H9 (cell line): ENCODE measurements around the gene DTD1. TPM values are rescaled to one million over a fixed set of nuclear protein-coding genes. Genes with fewer than 3 reads are reported as not detected.

ENCODE experiments used
- DNase-seq: peaks from one replicate; pipeline ENCODE4 v3.0.0-alpha.2; 2017
- H2AFZ ChIP-seq: one replicate; pipeline ENCODE4 v1.6.1; 2013; ENCODE audit warnings: mild to moderate bottlenecking, low read length, control low read depth, moderate library complexity
- H2AK5ac ChIP-seq: 2 replicates; pipeline ENCODE4 v1.6.1; 2013; ENCODE audit warnings: low read length, control low read depth, mixed read lengths; ENCODE audit not compliant: insufficient read length
- H2BK120ac ChIP-seq: one replicate; pipeline ENCODE4 v1.6.1; 2013; ENCODE audit warnings: low read depth, mild to moderate bottlenecking, low read length, control low read depth, inconsistent platforms; ENCODE audit not compliant: poor library complexity, severe bottlenecking
- H2BK12ac ChIP-seq: 2 replicates; pipeline ENCODE4 v1.6.1; 2013; ENCODE audit warnings: low read length, control low read depth, mixed read lengths, low read depth; ENCODE audit not compliant: insufficient read length
- H2BK15ac ChIP-seq: 2 replicates; pipeline ENCODE4 v1.6.1; 2013; ENCODE audit warnings: low read depth, low read length, control low read depth
- H2BK20ac ChIP-seq: one replicate; pipeline ENCODE4 v1.6.1; 2013; ENCODE audit warnings: low read depth, mild to moderate bottlenecking, low read length, control low read depth, inconsistent platforms; ENCODE audit not compliant: poor library complexity, severe bottlenecking
- H2BK5ac ChIP-seq: 2 replicates; pipeline ENCODE4 v1.6.1; 2013; ENCODE audit warnings: low read length, control low read depth, mixed read lengths; ENCODE audit not compliant: insufficient read length
- H3K14ac ChIP-seq: 2 replicates; pipeline ENCODE4 v1.6.1; 2013; ENCODE audit warnings: low read length, control low read depth; ENCODE audit not compliant: insufficient read depth
- H3K18ac ChIP-seq: 2 replicates; pipeline ENCODE4 v1.6.1; 2013; ENCODE audit warnings: low read depth, mild to moderate bottlenecking, mixed read lengths, low read length, control low read depth; ENCODE audit not compliant: insufficient read length
- H3K23ac ChIP-seq: 2 replicates; pipeline ENCODE4 v1.6.1; 2013; ENCODE audit warnings: low read length, control low read depth, mixed read lengths, low read depth; ENCODE audit not compliant: insufficient read length
- H3K23me2 ChIP-seq: 2 replicates; pipeline ENCODE4 v1.6.1; 2013; ENCODE audit warnings: low read depth, mild to moderate bottlenecking, mixed read lengths, low read length, control low read depth; ENCODE audit not compliant: insufficient read length, poor library complexity, severe bottlenecking
- H3K27ac ChIP-seq: 2 replicates; pipeline ENCODE4 v1.5.1; 2013; ENCODE audit warnings: low read length, control low read depth, mixed read lengths, low read depth; ENCODE audit not compliant: insufficient read length
- H3K27me3 ChIP-seq: 2 replicates; pipeline ENCODE4 v1.6.1; 2013; ENCODE audit warnings: low read length, control low read depth, inconsistent platforms; ENCODE audit not compliant: insufficient read depth
- H3K4ac ChIP-seq: 2 replicates; pipeline ENCODE4 v1.6.1; 2013; ENCODE audit warnings: low read depth, mild to moderate bottlenecking, control low read depth, inconsistent platforms, low read length, moderate library complexity
- H3K4me1 ChIP-seq: 2 replicates; pipeline ENCODE4 v1.6.1; 2013; ENCODE audit warnings: low read length, control low read depth, inconsistent platforms; ENCODE audit not compliant: insufficient read depth
- H3K4me2 ChIP-seq: 2 replicates; pipeline ENCODE4 v1.6.1; 2013; ENCODE audit warnings: low read length, control low read depth, mixed read lengths; ENCODE audit not compliant: insufficient read length, insufficient read depth
- H3K56ac ChIP-seq: 2 replicates; pipeline ENCODE4 v1.6.1; 2013; ENCODE audit warnings: low read depth, mild to moderate bottlenecking, mixed read lengths, low read length, control low read depth; ENCODE audit not compliant: insufficient read length
- H3K79me1 ChIP-seq: 2 replicates; pipeline ENCODE4 v1.6.1; 2013; ENCODE audit warnings: low read depth, mild to moderate bottlenecking, moderate library complexity, low read length, control low read depth, inconsistent platforms; ENCODE audit not compliant: insufficient read depth, poor library complexity, severe bottlenecking
- H3K79me2 ChIP-seq: 2 replicates; pipeline ENCODE4 v1.6.1; 2013; ENCODE audit warnings: low read length, control low read depth, inconsistent platforms; ENCODE audit not compliant: insufficient read depth
- H3K9ac ChIP-seq: 2 replicates; pipeline ENCODE4 v1.6.1; 2013; ENCODE audit warnings: low read length, control low read depth, mixed read lengths; ENCODE audit not compliant: insufficient read length; ENCODE audit errors: extremely low read depth
- H3K9me3 ChIP-seq: one replicate; pipeline ENCODE4 v1.6.1; 2013; ENCODE audit warnings: low read depth, low read length, inconsistent platforms; ENCODE audit not compliant: control insufficient read depth
- H3T11ph ChIP-seq: one replicate; pipeline ENCODE4 v1.6.1; 2013; ENCODE audit warnings: mild to moderate bottlenecking, low read length, control low read depth, inconsistent platforms
- H4K20me1 ChIP-seq: one replicate; pipeline ENCODE4 v1.6.1; 2013; ENCODE audit not compliant: control insufficient read depth, insufficient read length, insufficient read depth
- H4K5ac ChIP-seq: 2 replicates; pipeline ENCODE4 v1.6.1; 2013; ENCODE audit warnings: low read depth, mild to moderate bottlenecking, mixed read lengths, low read length, control low read depth; ENCODE audit not compliant: insufficient read length
- H4K8ac ChIP-seq: replicated peaks from 2 replicates; pipeline ENCODE4 v1.6.1; 2013; ENCODE audit warnings: low read length, control low read depth, mixed read lengths, low read depth; ENCODE audit not compliant: insufficient read length
- H4K91ac ChIP-seq: 2 replicates; pipeline ENCODE4 v1.6.1; 2013; ENCODE audit warnings: low read depth, mild to moderate bottlenecking, moderate library complexity, mixed read lengths, low read length, control low read depth; ENCODE audit not compliant: insufficient read length
- H3K27ac Mint-ChIP-seq, 3 experiments: 2 replicates in 2 of 3; 3 replicates in 1 of 3; pipeline ENCODE4 v1.8.0; 2020 to 2021; ENCODE audit warnings: mixed read lengths in 3 of 3, mild to moderate bottlenecking in 1 of 3, moderate library complexity in 1 of 3
- H3K27me3 Mint-ChIP-seq: 2 replicates; pipeline ENCODE4 v1.8.0; 2021; ENCODE audit warnings: low read depth, mild to moderate bottlenecking, moderate library complexity, mixed read lengths
- H3K36me3 Mint-ChIP-seq, 3 experiments: 2 replicates in 2 of 3; 3 replicates in 1 of 3; pipeline ENCODE4 v1.8.0; 2020 to 2021; ENCODE audit warnings: low read depth in 3 of 3, mixed read lengths in 3 of 3; ENCODE audit not compliant: insufficient read depth in 1 of 3
- H3K4me1 Mint-ChIP-seq, 2 experiments: 2 replicates each; pipeline ENCODE4 v1.8.0; 2020; ENCODE audit warnings: mixed read lengths in 2 of 2
- H3K4me3 Mint-ChIP-seq, 2 experiments: 2 replicates in 1 of 2; 3 replicates in 1 of 2; pipeline ENCODE4 v1.8.0; 2020 to 2021; ENCODE audit warnings: mild to moderate bottlenecking in 2 of 2, mixed read lengths in 2 of 2, moderate library complexity in 1 of 2
- H3K9me3 Mint-ChIP-seq, 2 experiments: 2 replicates in 1 of 2; 3 replicates in 1 of 2; pipeline ENCODE4 v1.8.0; 2020; ENCODE audit warnings: mild to moderate bottlenecking in 2 of 2, mixed read lengths in 2 of 2, moderate library complexity in 1 of 2
- WGBS: extraction: QIAGEN DNeasy Blood & Tissue Kit; methylation state at CpG from one replicate; pipeline ENCODE4 v1.1.7; 2013; ENCODE audit warnings: missing lambda C conversion rate, low lambda C conversion rate, mixed read lengths; ENCODE audit not compliant: insufficient read length; ENCODE audit errors: extremely low coverage; 5-methylcytosine and 5-hydroxymethylcytosine counted together
- total RNA-seq: library from RNA; stranded (reverse); gene quantifications from 2 replicates; pipeline ENCODE4 v1.2.1, GENCODE V29; 2021
- TF ChIP-seq, protein P1 (sequence below): fragments of 200-600 bp; sonication (generic); conservative IDR thresholded peaks from 3 replicates; pipeline ENCODE4 v1.8.0; 2021; ENCODE audit warnings: antibody characterized with exemption, mild to moderate bottlenecking

The DTD1 gene
- total RNA-seq, 1 experiment from 2014 or later: 62.0 TPM

DNA sequence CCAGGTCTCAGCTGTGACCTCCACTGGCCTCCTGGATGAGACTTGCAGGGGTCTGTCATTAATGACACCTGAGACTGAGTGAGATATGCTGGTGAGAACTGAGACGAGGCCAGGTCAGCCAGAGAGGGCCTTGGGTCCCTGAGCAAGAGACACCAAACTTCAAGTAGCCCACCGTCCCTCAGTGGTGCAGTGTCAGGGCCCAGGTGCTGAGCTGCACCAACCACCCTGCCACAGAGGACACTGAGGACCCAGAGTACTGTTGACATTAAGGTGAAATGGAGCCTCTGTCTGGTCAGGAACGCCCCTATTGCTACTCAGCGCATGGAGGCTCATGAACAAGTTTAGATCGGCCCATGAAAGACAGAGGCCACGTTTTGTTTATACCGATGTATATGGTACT lies 161.7 kb downstream of the DTD1 start:
- Histone ChIP-seq H3K79me2 (no peaks in the 10 kb centered on the region), H3K56ac (no peak overlapping the region), H4K91ac (no peak overlapping the region), H4K8ac (no peak overlapping the region), H3K4ac (no peak overlapping the region), H2AFZ (no peak overlapping the region), H3T11ph (no peak overlapping the region), H2BK20ac (no peak overlapping the region), H2BK5ac (no peak overlapping the region), H3K23me2 (no peaks in the 10 kb centered on the region), H4K20me1 (no peaks in the 10 kb centered on the region), H3K18ac (no peak overlapping the region), H3K27ac (no peak overlapping the region), H2BK120ac (no peak overlapping the region), H3K23ac (no peak overlapping the region), H3K4me1 (no peaks in the 10 kb centered on the region), H2AK5ac (no peak overlapping the region), H2BK12ac (no peak overlapping the region), H3K9ac (no peak overlapping the region), H4K5ac (no peak overlapping the region), H3K79me1 (peaks cover 1% of the 10 kb centered on the region), H3K4me2 (no peak overlapping the region), H2BK15ac (no peak overlapping the region), H3K27me3 (no peaks in the 10 kb centered on the region), H3K9me3 (no peaks in the 10 kb centered on the region), H3K14ac (no peak overlapping the region)
- no peak overlapping the region for H3K27ac Mint-ChIP-seq
- H3K9me3 Mint-ChIP-seq: no peaks in the 10 kb centered on the region
- no CpG with 5 or more reads among the region's 7 CpGs for WGBS
- TF ChIP-seq, protein P1, sequence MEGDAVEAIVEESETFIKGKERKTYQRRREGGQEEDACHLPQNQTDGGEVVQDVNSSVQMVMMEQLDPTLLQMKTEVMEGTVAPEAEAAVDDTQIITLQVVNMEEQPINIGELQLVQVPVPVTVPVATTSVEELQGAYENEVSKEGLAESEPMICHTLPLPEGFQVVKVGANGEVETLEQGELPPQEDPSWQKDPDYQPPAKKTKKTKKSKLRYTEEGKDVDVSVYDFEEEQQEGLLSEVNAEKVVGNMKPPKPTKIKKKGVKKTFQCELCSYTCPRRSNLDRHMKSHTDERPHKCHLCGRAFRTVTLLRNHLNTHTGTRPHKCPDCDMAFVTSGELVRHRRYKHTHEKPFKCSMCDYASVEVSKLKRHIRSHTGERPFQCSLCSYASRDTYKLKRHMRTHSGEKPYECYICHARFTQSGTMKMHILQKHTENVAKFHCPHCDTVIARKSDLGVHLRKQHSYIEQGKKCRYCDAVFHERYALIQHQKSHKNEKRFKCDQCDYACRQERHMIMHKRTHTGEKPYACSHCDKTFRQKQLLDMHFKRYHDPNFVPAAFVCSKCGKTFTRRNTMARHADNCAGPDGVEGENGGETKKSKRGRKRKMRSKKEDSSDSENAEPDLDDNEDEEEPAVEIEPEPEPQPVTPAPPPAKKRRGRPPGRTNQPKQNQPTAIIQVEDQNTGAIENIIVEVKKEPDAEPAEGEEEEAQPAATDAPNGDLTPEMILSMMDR: no peak
- no peak for DNase-seq
- peaks cover 2 to 9% (median 5%) of the 10 kb centered on the region in 3 experiments; a peak in 5 of 7 replicates for H3K36me3 Mint-ChIP-seq
- peaks cover 0 to 15% of the 10 kb centered on the region in 2 experiments; a peak in 1 of 4 replicates for H3K4me1 Mint-ChIP-seq
- no peak overlapping the region for H3K4me3 Mint-ChIP-seq
- no peaks in the 10 kb centered on the region for H3K27me3 Mint-ChIP-seq
